Activated T-cell treated with anti-CD3 and anti-CD28 coated beads, Interleukin-2, amount 50 U/mL, for 24 hours (primary cell): Measurements from ENCODE around the gene ZRANB3.
A peak's percentile ranks its signal among the peaks of the same experiment; 100 is the strongest.

Experiments used
- DNase-seq: peaks from one replicate; pipeline ENCODE4 v3.0.0-alpha.2; 2020
- H3K27ac Mint-ChIP-seq: 2 replicates; pipeline ENCODE4 v1.8.0; 2020; ENCODE audit warnings: mild to moderate bottlenecking, mixed read lengths
- H3K27me3 Mint-ChIP-seq: 2 replicates; pipeline ENCODE4 v1.8.0; 2020; ENCODE audit warnings: mixed read lengths
- H3K36me3 Mint-ChIP-seq: 2 replicates; pipeline ENCODE4 v1.8.0; 2020; ENCODE audit warnings: low read depth, mixed read lengths
- H3K4me1 Mint-ChIP-seq: 2 replicates; pipeline ENCODE4 v1.8.0; 2020; ENCODE audit warnings: low read depth, mixed read lengths
- H3K4me3 Mint-ChIP-seq: 2 replicates; pipeline ENCODE4 v1.8.0; 2020; ENCODE audit warnings: mild to moderate bottlenecking, moderate library complexity, mixed read lengths
- H3K9me3 Mint-ChIP-seq: 2 replicates; pipeline ENCODE4 v1.8.0; 2020; ENCODE audit warnings: mixed read lengths

Gene ZRANB3

GRCh38 chr2:135271006-135271405, 260.0 kb downstream of the ZRANB3 start:
- Mint-ChIP-seq H3K4me1 (no peaks in the 10 kb centered on the region), H3K27me3 (no peaks in the 10 kb centered on the region), H3K9me3 (peaks cover 3% of the 10 kb centered on the region), H3K4me3 (no peak overlapping the region), H3K27ac (no peak overlapping the region), H3K36me3 (peaks cover 2% of the 10 kb centered on the region)
- no peak for DNase-seq

DNA sequence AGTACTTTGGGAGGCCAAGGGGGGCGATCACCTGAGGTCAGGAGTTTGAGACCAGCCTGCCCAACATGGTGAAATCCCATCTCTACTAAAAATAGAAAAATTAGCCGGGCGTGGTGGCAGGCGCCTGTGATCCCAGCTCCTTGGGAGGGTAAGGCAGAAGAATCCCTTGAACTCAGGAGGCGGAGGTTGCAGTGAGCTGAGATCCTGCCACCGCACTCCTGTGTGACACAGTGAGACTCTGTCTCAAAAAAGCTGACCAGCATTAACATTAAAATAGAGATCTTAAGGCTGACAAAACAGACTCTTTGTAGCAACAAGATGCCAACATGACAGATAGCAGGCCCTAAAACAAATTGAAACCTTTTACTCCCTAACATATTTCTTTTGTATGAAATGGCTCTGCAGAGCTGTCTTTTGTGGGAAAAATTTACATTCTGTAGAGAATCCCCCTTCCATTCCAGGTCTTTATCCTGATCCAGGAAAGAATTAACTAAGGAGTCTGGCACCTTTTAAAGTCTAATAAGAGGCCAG, 265.0 kb downstream of the ZRANB3 start:
- Mint-ChIP-seq H3K27ac (no peak overlapping the region), H3K4me1 (no peaks in the 10 kb centered on the region), H3K27me3 (no peaks in the 10 kb centered on the region), H3K36me3 (no peaks in the 10 kb centered on the region), H3K4me3 (no peak overlapping the region), H3K9me3 (no peaks in the 10 kb centered on the region)
- no peak for DNase-seq

DNA sequence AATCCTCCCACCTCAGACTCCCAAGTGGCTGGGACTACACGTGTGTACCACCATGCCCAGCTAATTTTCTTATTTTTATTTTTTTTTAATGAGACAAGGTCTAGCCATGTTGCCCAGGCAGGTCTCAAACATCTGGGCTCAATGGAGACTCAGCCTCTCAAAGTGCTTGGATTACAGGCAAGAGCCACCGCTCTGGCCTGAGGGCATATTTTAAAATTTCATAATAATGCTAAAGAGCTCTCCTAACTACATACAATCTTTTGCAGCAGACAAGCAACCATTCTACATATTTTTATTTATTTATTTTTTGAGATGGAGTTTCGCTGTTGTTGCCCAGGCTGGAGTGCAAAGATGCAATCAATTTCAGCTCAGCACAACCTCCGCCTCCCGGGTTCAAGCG, 271.9 kb downstream of the ZRANB3 start:
- DNase-seq: no peak
- H3K4me1 Mint-ChIP-seq: no peaks in the 10 kb centered on the region
- no peaks in the 10 kb centered on the region for H3K9me3 Mint-ChIP-seq
- H3K4me3 Mint-ChIP-seq: no peak overlapping the region
- H3K27me3 Mint-ChIP-seq: no peaks in the 10 kb centered on the region
- no peaks in the 10 kb centered on the region for H3K36me3 Mint-ChIP-seq
- H3K27ac Mint-ChIP-seq: no peak overlapping the region

DNA sequence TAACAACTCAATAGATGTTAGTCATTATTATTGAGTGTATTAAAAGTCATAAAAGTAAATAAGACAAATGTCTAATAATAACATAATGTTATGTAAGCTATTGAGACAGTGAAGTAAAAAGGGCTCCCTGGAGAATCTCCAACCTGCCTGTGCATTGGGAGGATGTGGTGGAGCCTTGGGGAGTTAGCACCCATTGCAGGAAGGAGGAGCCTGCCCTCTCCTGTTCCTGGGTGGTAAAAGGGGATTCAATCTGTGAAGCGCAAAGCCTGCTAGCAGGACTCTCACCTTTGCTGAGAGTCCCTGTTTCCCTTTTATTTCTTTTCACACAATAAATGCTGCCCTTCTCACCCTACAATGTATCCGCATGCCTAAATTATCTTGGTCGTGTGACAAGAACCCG, 272.8 kb downstream of the ZRANB3 start:
- Mint-ChIP-seq H3K4me1 (no peaks in the 10 kb centered on the region), H3K4me3 (no peak overlapping the region), H3K27ac (no peak overlapping the region), H3K27me3 (no peaks in the 10 kb centered on the region), H3K9me3 (no peaks in the 10 kb centered on the region), H3K36me3 (no peaks in the 10 kb centered on the region)
- no peak for DNase-seq

GRCh38 chr2:135257383-135258090, 273.5 kb downstream of the ZRANB3 start:
- no peak overlapping the region for H3K27ac Mint-ChIP-seq
- no peaks in the 10 kb centered on the region for H3K36me3 Mint-ChIP-seq
- H3K4me3 Mint-ChIP-seq: no peak overlapping the region
- no peaks in the 10 kb centered on the region for H3K4me1 Mint-ChIP-seq
- no peaks in the 10 kb centered on the region for H3K9me3 Mint-ChIP-seq
- no peaks in the 10 kb centered on the region for H3K27me3 Mint-ChIP-seq
- DNase-seq: no peak

GRCh38 chr2:135256531-135257260, 274.3 kb downstream of the ZRANB3 start:
- Mint-ChIP-seq H3K36me3 (peaks cover 2% of the 10 kb centered on the region), H3K4me1 (no peaks in the 10 kb centered on the region), H3K27ac (no peak overlapping the region), H3K27me3 (no peaks in the 10 kb centered on the region), H3K9me3 (no peaks in the 10 kb centered on the region), H3K4me3 (no peak overlapping the region)
- no peak for DNase-seq

DNA sequence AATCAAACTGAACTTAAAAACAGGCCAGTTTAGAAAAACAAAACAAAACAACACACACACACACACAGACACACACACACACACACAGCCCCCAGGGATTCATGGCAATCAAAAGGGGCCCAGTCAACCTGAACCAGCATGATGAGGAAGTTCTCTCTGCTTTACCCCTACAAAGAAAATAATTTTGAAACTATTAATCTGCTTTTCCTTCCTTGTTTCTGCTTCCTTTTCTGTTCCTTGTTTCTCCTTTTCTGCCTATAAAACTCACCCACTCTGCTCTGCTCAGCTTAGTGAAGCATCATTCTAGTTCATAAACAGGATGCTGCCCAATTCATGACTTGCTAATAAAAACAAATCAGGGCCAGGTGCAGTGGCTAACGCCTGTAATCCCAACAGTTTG, 275.8 kb downstream of the ZRANB3 start:
- DNase-seq: no peak
- Mint-ChIP-seq H3K9me3 (peaks cover 10% of the 10 kb centered on the region), H3K27ac (no peak overlapping the region), H3K36me3 (peaks cover 16% of the 10 kb centered on the region), H3K27me3 (no peaks in the 10 kb centered on the region), H3K4me1 (no peaks in the 10 kb centered on the region), H3K4me3 (no peak overlapping the region)

GRCh38 chr2:135252805-135253458, 278.1 kb downstream of the ZRANB3 start:
- peaks cover 23% of the 10 kb centered on the region for H3K36me3 Mint-ChIP-seq
- no peaks in the 10 kb centered on the region for H3K4me1 Mint-ChIP-seq
- H3K9me3 Mint-ChIP-seq: peaks cover 19% of the 10 kb centered on the region

DNA sequence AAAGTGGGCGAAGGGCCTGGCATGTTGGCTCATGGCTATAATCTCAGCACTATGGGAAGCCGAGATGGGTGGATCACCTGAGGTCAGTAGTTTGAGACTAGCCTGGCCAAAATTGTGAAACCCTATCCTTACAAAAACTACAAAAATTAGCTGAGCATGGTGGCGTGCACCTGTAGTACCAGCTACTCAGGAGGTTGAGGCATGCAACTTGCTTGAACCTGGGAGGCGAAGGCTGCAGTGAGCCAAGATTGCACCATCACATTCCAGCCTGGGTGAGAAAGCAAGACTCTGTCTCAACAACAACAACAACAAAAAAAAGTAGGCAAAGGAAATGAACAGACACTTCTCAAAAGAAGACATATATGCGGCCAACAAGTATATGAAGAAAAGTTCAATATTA, 282.4 kb downstream of the ZRANB3 start:
- Mint-ChIP-seq H3K4me1 (peaks cover 17% of the 10 kb centered on the region), H3K27me3 (no peaks in the 10 kb centered on the region)

More at GRCh38 chr2:135252805-135253458, 278.1 kb downstream of the ZRANB3 start:
- no peak overlapping the region for H3K27ac Mint-ChIP-seq
- H3K4me3 Mint-ChIP-seq: no peak overlapping the region
- H3K27me3 Mint-ChIP-seq: no peaks in the 10 kb centered on the region
- DNase-seq: no peak

GRCh38 chr2:135246711-135247270, 284.2 kb downstream of the ZRANB3 start:
- peaks cover 21% of the 10 kb centered on the region for H3K36me3 Mint-ChIP-seq
- peaks cover 19% of the 10 kb centered on the region for H3K9me3 Mint-ChIP-seq
- H3K27ac Mint-ChIP-seq: no peak overlapping the region

More for the DNA sequence above, 282.4 kb downstream of the ZRANB3 start:
- Mint-ChIP-seq H3K36me3 (peaks cover 23% of the 10 kb centered on the region), H3K4me3 (no peak overlapping the region), H3K9me3 (peaks cover 19% of the 10 kb centered on the region), H3K27ac (no peak overlapping the region)
- no peak for DNase-seq

GRCh38 chr2:135245071-135245470, 285.9 kb downstream of the ZRANB3 start:
- Mint-ChIP-seq H3K4me1 (peaks cover 19% of the 10 kb centered on the region), H3K27ac (peak overlapping the region; percentile 47), H3K36me3 (peaks cover 5% of the 10 kb centered on the region), H3K4me3 (no peak overlapping the region), H3K9me3 (peaks cover 8% of the 10 kb centered on the region), H3K27me3 (no peaks in the 10 kb centered on the region)
- DNase-seq: no peak

More at GRCh38 chr2:135246711-135247270, 284.2 kb downstream of the ZRANB3 start:
- no peak overlapping the region for H3K4me3 Mint-ChIP-seq
- H3K27me3 Mint-ChIP-seq: no peaks in the 10 kb centered on the region
- peaks cover 19% of the 10 kb centered on the region for H3K4me1 Mint-ChIP-seq
- DNase-seq: no peak

- Mint-ChIP-seq H3K27me3 (no peaks in the 10 kb centered on the region), H3K4me1 (peaks cover 2% of the 10 kb centered on the region), H3K4me3 (no peak overlapping the region), H3K9me3 (no peaks in the 10 kb centered on the region), H3K36me3 (no peaks in the 10 kb centered on the region), H3K27ac (no peak overlapping the region)
- no peak for DNase-seq
These were observed 292.4 kb downstream of the ZRANB3 start for GRCh38 chr2:135238651-135239050.

DNA sequence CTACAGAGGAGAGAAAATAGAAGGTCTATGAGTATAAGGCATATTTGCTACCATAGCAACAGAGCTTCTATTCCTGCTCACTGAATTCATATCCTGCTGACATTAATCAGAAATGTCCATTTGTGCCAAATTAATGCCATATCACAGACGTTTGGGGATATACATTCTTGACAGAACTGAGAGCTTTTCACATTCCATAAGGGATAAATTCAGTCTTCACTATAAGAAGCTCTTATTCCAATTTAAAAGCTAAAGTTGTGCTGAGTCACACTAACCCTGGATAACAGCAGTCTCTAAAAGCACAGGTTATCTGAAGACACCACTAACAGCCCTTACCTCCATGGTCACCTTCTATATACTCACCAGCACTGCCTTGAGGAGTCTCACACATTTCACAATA, 300.9 kb downstream of the ZRANB3 start:
- DNase-seq: no peak
- Mint-ChIP-seq H3K27ac (no peak overlapping the region), H3K27me3 (no peaks in the 10 kb centered on the region), H3K4me1 (no peaks in the 10 kb centered on the region), H3K9me3 (peaks cover 2% of the 10 kb centered on the region), H3K4me3 (no peak overlapping the region), H3K36me3 (no peaks in the 10 kb centered on the region)

DNA sequence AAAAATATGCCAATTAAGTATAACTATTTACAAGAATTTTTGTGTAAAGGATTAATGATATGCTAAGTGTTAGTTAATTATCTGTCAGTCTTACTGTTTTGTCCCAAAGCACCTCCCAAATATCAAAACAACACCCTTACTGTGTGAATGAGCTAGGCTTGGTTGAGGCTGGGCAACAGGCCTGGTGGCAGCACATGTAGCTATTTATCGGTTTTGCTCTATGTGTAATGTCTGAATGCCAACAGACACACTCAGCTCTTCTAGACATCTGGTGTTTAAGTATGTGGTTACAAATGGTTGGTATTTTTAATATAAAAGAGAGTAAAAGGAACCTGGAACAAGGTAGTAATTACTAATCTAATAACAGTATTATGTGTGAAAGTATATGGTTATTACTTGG, 303.6 kb downstream of the ZRANB3 start:
- no peak for DNase-seq
- Mint-ChIP-seq H3K4me1 (no peaks in the 10 kb centered on the region), H3K27ac (no peak overlapping the region), H3K36me3 (no peaks in the 10 kb centered on the region), H3K4me3 (no peak overlapping the region), H3K27me3 (no peaks in the 10 kb centered on the region), H3K9me3 (no peaks in the 10 kb centered on the region)
